SIG-M5 treated with dmso at 0.1 percent for 504 hours (cell line): Measurements from ENCODE around the gene DNMT3A.
A peak's percentile ranks its signal among the peaks of the same experiment; 100 is the strongest.

Source experiments
- DNase-seq: peaks from one replicate; lab custom pipeline; 2025; ENCODE audit not compliant: unreplicated experiment; lab: John Stamatoyannopoulos, UW

The DNMT3A gene

DNA sequence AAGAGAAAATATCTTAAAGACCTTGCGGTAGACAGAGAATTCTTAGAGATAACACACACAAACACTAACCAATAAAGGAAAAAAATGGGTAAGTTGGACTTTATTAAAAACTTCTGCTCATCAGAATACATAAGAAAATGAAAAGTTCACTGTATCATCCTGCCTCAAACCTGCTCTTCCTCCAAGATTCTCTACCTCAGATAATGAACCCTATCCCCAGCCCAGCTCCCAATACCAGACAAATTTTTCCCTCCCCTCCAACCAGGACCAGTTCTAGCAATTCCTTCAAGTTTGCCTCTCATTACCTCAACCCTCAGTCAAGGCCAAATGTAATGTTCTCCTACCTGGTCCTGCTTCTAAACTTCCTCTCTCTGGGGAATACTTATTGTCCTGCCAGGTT lies 79.4 kb downstream of the DNMT3A start:
- DNase-seq: no peak

DNA sequence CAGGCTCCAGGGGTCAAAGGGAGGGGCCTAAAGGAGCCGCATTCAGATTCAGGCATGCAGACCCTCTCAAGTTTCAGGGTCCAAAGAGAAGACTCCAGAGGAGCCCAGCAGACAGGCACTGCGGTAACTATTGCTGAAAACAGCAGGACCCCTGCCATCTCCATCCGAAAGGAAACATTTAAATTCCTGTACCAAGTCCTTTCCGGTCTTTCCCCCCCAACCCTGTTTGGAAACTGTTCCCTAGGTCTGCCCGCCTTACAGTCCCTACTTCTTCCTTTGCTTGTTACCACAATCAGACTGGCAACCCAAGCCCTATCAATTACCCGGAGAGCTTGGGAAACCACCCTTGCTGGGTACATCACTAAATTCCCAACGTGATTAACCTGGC lies 82.0 kb downstream of the DNMT3A start:
- no peak for DNase-seq

DNA sequence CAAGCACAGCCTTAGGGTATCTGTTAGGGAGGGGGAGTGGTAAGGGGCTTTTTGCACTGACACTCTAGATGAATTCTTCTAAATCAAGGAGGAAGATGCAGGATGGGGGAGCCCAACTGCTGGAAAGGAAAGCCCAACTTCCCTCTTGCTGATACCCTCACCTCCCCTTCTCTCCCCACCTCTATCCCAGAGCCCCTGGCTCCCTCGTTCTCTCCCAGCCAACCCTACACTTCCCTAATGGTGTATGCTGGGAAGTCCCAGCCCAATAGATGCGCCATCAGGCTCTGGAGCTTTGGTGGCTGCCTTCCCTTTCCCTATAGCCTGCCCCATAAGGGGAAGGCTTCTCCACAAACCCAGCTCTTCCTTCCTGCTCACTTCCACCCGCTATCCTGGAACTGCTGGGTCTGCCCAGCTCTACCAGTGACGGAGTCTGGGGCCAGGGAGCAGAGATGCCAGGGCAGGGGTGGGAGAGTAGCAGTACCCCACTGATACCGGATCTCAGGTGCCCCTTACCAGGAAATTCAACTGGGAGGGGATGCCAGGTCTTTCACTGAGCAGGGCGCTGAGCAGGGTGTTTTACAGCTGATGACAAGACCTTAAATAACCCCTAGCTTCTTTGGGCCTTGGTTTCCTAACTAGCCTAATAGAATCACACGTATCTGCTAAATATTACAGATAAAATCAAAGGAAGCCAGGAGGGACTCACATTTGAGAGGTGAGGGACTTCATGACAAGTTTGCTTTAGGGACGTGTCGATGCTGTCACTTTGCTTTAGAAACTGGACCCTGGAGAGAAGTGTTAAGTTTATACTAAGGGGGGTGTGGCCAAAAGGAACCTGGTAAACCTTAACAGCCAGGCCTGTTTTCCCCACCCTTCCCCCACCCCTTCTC lies 82.6 kb downstream of the DNMT3A start:
- DNase-seq: no peak

DNA sequence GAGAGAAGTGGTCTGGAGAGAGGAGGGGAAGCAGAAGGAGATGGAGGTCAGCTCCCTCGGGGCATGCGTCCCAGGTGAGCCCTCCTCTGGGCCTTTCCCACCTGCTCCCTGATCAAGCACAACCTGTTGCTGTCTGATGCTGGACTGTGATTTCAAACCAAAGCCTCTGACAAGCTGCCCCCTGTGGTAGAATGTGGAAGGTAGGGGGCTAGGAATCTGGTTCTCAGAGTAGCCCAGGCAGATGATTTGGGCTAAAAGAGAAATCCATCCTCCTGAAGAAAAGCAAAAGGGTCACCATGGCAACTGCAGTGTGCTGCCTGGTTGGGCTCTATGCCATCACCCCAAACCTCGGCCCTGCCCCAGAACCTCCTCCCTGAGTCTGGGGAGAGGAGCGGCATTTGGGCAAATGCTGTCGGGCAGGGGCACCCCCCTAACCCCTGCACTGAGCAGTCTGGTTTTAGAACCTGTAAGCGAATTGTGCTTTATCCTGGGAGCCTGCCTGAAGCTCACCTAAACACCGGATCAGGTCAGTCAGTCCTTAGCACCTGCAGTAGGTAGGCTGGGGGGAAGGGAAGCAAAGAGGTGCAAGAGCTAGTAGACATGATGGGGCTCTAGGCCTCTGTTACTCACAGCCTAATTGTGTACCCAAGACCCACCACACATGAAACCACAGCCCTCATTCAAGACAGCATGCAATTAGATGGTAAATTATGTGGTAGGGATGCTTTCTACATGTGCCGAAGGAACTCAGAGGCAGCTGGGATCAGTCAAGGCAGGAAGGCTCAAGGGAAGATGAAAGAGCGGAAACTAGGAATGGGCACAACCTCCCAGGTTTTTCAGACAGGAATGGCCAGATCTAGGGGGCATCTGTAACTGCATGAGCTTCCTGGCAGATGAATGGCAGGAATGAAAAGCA lies 83.5 kb downstream of the DNMT3A start:
- DNase-seq: no peak

DNA sequence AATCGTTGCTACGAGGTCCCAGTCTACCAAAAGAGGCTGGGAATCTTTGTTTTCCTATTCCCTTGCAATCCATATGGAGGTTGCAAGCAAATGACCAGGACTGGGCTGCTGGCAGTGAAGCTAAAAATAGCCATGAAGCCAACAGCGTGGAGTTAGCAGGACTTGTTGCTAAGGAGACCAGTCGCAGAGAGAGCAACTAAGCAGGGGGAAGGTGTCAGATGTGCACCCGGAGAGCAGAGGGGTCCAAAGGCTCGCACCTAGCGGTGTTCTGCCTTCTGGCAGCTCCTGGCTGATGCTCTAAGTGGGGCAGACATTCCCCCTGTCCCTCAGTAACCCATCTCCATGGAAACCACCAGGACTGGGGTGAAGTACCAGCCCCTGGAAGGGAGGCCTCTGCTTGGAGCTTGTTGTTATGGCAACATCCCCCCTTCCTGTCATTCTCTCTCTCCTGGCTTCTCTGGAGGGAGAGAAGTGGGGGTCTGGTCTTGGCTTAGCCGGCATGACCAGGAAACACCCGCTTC lies 84.6 kb downstream of the DNMT3A start:
- DNase-seq: no peak

DNA sequence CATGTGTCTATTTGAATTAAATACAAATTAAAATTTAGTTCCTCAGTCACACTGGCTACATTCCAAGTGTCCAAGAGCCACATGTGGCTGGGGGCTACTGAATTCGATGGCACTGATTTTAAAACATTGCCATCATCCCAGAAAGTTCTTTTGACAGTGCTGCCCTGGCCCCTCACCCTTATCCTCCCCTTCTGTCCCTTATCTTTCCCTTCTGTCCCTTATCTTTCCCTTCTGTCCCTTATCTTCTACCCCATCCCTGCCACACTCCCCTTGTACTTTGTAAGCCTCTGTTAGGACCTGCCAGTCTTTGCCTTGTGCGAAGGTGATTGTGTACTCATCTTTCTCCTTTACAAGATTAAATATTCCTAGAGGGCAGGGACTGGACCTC lies 85.2 kb downstream of the DNMT3A start:
- no peak for DNase-seq

DNA sequence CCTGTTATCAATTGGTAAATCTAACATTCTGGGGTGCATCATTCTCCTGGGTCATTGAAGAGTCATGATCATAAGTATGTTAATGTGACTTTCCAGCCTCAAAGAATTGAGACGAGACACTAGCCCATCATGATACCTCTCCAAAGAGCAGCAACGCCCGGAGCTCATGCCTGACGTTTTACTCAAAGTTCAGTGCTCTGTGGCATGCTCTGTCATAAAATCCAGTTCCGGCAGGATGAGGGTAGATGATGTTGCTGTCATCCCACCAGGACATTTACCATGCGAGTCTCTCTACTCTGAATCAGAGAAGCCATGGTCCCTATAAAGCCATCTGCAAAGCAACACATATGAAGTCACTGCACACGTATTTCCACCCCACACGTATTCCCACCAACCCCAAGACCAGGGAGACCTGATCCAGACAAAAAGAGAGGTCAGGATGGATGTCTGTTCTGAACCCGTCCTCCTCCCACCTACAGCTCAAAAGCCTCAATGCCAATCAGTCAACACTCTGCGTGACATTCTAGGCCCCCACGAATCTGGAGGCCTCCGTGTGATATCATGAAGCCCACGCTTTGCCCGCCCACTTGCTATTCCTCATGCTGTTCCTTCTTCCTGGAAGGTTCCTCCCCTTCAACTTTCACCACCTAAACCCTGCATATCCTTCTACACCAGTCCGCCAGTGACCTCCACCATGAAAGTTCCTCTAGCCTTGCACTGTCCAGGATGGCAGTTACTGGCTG lies 85.8 kb downstream of the DNMT3A start:
- no peak for DNase-seq

DNA sequence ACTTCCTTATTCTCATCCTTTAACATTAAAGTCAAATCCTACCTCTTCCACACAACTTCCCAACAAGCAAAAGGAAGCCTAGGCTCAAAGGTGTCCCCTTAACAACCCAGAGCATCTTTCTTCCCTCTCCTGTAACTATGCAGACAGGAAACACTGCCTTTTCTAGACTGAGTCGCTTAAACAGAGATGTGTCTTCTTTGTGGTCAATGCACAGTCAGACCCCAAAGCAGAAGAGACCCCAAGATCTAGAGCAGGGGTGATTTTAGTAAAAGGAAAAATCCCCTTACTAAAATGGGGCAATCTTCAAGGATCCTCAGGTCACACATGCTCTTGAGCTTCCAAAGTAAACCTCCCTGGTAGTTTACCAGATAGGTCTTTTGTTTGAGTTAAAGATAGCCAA lies 86.8 kb downstream of the DNMT3A start:
- DNase-seq: no peak

DNA sequence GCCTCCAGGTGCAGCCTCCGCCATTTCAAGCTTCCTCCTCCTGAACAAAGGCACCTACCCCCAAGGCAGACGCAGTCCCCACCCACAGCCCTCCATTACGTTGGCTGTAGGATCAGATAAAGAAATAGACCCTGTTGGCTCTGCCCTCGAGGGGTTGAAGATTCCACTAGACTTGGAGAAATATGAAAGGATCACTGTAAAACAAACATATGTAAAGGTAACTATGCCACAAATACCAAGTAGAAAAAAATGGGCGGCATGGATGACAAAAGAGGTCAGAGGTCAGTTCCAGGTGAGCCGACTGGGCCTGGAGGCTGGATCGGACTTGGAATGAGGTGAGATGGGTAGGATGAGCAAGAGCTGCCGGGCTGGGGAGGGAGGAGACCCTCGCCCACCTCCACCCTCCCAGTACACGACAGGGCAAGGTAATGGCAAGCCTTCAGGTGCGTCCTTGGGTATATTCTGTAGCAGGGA lies 88.5 kb downstream of the DNMT3A start:
- no peak for DNase-seq

DNA sequence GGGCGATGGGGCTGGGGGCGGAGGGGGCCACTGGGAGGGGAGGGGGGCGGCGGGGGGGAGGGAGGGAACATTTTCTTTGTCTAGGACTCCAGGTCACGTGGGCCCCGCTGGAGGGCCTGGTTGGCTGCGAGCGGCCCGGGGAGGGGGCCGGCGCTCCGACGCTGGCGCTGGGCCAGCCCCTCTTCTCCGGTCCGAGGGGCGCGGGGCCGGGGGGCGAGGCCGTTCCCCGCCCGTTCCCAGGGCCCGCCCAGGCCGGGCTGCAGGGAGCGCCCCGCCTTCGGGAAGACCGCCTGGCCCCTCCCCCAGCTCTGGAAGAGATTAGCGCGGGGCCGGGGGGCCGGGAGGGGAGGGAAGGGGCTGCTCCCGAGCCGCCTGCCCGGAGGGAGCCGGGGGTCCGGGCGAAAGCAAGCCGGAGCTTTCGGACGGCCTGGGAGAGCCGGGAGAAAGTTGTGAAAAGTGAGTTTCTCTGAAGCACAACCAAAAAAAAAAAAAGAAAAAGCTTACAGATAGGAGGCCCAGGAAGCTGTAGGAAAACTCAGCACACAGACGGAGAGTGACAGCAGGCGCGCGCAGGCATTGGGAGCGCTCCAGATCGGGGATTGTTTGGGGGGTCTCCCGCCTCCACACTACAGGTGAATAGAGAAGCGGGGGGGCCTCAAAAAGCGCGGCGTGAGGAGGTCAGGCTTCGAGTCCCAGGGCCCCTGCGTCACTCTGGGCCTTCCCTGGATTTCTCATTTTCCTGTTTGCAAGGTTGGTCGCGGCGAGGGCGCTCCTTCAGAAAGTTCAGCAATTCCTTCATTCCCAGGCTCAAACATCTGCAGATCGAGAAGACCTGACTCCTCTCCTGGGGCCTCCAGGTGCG lies 89.2 kb downstream of the DNMT3A start:
- peak; percentile 56 for DNase-seq

DNA sequence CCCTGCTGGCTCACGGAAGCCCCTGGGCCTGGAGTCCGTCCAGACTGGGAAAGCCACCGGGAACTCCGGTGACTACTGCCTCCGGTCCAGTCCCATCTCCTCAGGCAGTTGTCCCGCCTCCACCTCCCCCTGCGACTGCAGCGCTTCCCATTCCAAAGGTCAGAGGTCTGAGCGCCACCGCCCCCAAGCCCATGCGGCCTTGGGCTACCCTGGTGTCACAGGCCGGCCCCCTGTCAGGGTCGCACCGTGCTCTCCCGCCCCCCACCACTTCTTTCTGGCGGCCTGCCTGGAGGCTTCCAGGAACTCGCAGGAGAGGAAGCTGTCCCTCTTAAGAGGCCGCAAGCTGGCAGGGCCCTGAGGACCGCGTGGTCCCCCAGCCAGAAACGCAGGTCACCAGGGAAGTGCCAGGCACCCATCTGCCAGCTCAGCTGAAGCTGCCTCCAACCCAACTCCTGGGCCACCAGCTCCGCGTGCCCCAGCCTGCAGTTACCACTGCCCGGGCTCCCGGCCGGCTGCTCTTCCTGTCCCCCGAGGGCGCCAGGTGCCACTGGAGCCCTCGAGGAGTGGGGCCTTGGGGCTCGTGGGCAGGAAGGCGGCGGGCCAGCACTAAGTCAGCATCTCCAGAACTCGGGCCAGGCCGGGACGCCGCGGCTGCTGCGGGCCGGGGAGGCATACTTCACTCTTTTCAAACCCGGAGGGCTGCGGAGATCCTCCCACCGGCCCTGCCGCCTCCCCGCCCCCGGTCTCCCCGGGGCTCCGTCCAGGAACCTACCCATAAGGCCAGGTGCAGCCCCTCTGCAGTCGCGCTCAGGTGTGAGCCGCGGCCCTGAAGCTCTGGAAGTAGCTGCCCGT lies 90.1 kb downstream of the DNMT3A start:
- DNase-seq: peak; percentile 52

DNA sequence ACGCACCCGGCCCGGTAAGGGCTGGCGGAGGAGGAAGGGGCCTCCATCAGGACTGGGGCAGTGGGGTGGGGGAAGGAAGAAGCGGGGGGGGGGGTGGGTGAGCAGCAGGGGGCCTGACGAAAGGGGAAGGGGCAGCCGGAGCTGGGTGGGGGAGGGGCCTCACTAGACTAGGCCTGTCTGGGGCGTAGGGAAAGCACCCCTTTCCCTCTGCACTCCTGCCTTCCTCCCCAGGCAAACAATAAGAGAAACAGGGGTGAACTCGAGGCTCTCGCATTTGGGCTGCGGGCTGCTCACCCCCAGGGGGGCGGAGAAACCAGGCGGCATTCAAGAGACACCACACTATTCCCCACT lies 90.7 kb downstream of the DNMT3A start:
- peak; percentile 36 for DNase-seq

DNA sequence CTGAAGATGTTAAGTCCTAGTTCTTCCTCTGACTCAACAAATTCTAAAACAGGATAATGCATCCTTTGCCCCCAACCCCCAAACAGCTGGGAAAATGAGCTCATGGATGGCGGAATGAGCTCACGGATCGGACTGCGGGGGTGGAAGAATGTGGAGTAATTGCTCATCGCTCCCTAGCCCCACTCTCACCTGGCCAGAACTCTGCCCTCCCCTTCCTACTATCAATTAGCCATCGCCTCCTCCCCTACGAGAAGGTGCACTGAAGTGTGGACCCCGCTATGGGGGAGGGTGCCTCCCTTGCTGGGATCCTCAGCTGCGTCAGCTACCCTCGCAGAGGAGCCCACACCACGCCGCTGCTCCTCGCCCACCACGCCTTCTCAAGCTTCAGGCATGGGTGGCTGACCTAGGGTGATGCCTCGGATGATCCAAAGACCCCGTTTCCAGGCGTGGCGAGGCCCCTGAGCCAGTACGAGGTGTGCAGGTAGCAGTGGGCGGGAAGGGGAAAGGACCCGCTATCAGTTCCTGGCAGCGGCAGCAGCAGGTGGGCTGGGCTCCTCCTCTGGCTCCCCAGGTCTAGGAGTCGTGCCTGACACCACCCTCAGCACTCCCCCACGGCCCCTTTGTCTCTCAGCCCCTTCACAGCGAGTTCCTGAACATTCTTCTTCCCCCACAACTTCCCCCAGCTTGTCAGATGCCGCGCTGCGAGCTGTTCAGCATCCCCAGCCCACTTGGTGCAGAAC lies 91.2 kb downstream of the DNMT3A start:
- no peak for DNase-seq

DNA sequence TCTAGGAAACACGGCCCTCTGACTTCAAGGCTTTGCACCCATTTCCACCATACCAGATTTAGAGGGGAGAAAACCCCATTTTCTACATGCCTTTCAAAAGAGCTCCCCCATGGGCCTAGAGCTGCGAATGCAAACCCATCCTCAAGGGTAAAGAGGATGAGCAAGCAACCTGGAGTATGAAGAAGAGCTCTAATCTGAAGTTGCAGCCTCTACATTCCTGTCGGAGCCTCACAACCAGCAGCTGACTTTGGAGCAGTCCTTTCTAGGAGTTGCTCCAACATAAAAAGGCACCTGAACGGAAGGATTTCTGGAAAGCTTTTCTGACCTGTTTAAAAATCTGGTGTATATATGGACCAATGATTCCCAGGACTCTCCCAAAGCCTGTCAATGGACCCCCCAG lies 91.9 kb downstream of the DNMT3A start:
- no peak for DNase-seq

DNA sequence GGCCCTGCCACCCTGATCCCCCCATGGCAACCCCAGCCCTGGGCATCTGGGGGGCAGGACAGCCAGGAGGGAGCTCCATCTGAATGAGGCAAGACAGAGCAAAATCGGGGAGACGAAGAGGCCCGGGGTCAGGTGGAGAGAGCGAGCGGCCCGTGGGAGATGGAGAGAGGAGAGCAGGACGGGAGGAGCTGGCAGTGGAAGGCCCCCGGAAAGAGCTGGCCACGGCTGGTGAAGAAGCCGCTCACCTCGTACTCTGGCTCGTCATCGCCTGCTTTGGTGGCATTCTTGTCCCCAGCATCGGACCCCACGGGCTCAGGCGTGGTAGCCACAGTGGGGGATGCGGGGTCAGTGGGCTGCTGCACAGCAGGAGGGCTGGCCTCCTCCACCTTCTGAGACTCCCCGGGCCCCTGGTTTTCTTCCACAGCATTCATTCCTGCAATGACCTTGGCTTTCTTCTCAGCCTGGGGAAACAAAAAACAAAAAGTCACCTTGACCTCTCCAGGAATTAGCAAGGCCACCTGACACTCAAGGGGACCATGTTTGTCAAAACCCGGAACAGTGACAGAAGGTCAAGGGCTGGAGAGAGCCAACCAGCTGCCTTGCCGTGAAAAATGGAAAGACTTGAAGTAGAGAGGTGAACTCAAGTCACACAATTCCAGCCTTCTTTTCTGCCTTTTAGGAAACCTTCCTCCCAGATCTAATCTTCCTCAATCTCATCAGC lies 93.8 kb downstream of the DNMT3A start:
- DNase-seq: no peak

DNA sequence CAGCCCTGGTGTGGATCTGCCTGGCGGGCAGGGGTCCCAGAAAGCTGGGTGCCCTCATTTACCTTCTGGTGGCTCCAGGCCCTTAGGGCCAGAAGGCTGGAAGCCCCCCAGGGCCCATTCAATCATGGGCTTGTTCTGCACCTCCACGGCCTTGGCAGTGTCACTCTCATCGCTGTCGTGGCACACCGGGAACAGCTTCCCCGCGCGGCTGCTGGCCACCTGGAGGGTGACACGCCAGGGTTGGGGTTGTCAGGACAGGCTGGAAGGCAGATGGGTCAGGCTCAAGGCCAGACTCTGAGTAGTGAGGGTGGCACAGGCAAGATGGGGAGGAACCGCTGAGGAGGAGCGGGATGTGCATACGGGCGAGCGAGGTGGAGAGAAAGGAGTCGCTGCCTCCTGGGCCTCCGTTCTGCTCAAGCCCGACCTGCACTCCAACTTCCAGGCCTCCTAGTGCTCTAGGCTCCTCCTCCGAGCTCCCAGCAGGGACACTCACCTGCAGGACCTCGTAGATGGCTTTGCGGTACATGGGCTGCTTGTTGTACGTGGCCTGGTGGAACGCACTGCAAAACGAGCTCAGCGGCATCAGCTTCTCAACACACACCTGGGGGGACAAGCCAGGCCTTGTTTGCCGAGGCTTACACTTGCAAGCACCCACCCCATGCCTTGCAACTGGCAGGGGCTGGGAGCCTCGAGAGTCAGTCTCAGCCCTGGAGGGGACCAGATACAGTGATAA lies 95.0 kb downstream of the DNMT3A start:
- DNase-seq: no peak

DNA sequence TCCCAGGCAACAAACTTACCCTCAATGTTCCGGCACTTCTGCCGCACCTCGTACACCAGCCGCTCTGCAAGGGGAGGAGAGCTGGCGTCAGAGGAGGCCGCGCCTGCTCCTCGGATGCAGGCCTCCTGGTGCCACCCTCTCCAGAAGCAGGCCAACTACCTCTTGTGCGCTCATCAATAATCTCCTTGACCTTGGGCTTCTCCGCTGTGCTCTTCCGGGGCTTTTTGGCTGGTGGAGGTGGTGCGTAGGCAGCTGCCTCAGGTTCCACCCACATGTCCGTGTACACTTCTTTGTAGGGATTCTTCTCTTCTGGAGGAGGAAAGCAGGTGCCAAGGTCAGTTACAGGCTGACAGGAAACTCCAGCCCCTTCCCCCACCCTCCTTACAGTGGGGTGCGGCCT lies 95.7 kb downstream of the DNMT3A start:
- no peak for DNase-seq
